BJ (cell line): ENCODE results near the gene SLC2A13. TPM values are rescaled to one million over a fixed set of nuclear protein-coding genes. Genes with fewer than 3 reads are reported as not detected.

Experiments used
- CTCF ChIA-PET: fragments of 350-600 bp; formaldehyde crosslinking; extraction: SDS; loops from one replicate; lab custom pipeline; 2021; ENCODE audit warnings: antibody characterized with exemption, inconsistent platforms; lab: Yijun Ruan, JAX
- POLR2A ChIA-PET: fragments of 300-600 bp; sonication (Branson Sonifier 250); formaldehyde crosslinking; extraction: SDS; loops from one replicate; lab custom pipeline; 2021; ENCODE audit warnings: antibody characterized with exemption; lab: Charles Lee
- DNase-seq: peaks from one replicate; pipeline ENCODE4 v3.0.0-alpha.2; 2011; ENCODE audit warnings: low read depth
- H3K27me3 ChIP-seq: 2 replicates; pipeline ENCODE4 v1.6.0; 2011; ENCODE audit warnings: low read length; ENCODE audit not compliant: control insufficient read depth, insufficient read depth
- H3K36me3 ChIP-seq: 2 replicates; pipeline ENCODE4 v1.5.1; 2011; ENCODE audit warnings: low read length; ENCODE audit not compliant: control insufficient read depth, insufficient read depth
- H3K4me3 ChIP-seq: 2 replicates; pipeline ENCODE4 v1.5.1; 2011; ENCODE audit warnings: low read depth, mild to moderate bottlenecking, control low read depth, low read length
- polyA plus RNA-seq: library from polyadenylated mRNA; depleted of rRNA; stranded (reverse); fragments of >200 nt; gene quantifications from 2 replicates; pipeline ENCODE4 v1.2.3, GENCODE V29; 2011
- TF ChIP-seq, protein P1 (sequence below): IDR thresholded peaks from 2 replicates; pipeline ENCODE4 v1.5.1; 2011; ENCODE audit warnings: low read depth, mild to moderate bottlenecking, control low read depth, inconsistent platforms, low read length, moderate library complexity; ENCODE audit not compliant: insufficient read depth

The SLC2A13 gene
- polyA plus RNA-seq, 1 experiment = 1.2 TPM

DNA sequence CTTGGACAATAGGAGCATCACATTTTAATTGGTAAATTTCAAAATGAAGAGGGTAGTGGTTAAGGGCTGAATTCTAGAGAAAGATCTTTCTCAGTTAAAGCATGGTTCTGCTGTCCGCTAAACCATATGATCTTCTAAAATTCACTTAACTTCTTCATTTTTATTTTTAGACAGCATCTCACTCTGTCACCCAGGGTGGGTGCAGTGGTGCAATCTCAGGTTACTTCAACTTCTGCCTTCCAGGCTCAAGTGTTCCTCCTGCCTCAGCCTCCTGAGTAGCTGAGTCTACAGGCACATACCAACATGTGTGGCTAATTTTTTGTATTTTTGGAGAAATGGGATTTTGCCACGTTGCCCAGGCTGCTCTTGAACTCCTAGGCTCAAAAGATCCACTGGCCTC, 259.6 kb downstream of the SLC2A13 start:
- H3K4me3 ChIP-seq = no peak overlapping the region
- TF ChIP-seq, protein P1, sequence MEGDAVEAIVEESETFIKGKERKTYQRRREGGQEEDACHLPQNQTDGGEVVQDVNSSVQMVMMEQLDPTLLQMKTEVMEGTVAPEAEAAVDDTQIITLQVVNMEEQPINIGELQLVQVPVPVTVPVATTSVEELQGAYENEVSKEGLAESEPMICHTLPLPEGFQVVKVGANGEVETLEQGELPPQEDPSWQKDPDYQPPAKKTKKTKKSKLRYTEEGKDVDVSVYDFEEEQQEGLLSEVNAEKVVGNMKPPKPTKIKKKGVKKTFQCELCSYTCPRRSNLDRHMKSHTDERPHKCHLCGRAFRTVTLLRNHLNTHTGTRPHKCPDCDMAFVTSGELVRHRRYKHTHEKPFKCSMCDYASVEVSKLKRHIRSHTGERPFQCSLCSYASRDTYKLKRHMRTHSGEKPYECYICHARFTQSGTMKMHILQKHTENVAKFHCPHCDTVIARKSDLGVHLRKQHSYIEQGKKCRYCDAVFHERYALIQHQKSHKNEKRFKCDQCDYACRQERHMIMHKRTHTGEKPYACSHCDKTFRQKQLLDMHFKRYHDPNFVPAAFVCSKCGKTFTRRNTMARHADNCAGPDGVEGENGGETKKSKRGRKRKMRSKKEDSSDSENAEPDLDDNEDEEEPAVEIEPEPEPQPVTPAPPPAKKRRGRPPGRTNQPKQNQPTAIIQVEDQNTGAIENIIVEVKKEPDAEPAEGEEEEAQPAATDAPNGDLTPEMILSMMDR = no peak
- H3K27me3 ChIP-seq = no peaks in the 10 kb centered on the region
- CTCF ChIA-PET = no interaction called here
- POLR2A ChIA-PET = no interaction called here
- DNase-seq = no peak
- H3K36me3 ChIP-seq = no peaks in the 10 kb centered on the region

DNA sequence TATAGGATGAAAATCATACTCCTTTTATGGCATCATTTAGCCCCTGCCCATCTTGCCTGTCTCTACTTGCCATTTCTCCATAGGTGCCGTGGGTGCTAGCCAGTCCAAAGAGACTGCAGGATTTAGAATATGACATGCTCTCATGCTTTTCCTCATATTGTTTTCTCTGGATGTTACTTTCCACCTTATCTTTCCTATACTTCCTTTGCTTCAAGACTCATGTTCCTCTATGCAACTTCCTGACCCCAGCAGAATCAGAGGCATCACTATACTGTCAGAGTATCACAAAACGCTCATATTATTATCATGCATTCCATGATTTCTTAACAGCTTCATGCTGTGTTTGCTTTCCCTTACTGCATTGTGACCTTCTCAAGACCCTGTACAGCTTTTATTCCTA, 265.5 kb downstream of the SLC2A13 start:
- no peak overlapping the region for H3K4me3 ChIP-seq
- DNase-seq = no peak
- POLR2A ChIA-PET = no interaction called here
- no peaks in the 10 kb centered on the region for H3K27me3 ChIP-seq
- TF ChIP-seq, protein P1 = no peak
- CTCF ChIA-PET = interaction anchor here (1.1 kb wide), 1 partner anchor 14 kb away, joined by 3 read pairs; no protein-coding TSS in a partner anchor
- H3K36me3 ChIP-seq = no peaks in the 10 kb centered on the region

DNA sequence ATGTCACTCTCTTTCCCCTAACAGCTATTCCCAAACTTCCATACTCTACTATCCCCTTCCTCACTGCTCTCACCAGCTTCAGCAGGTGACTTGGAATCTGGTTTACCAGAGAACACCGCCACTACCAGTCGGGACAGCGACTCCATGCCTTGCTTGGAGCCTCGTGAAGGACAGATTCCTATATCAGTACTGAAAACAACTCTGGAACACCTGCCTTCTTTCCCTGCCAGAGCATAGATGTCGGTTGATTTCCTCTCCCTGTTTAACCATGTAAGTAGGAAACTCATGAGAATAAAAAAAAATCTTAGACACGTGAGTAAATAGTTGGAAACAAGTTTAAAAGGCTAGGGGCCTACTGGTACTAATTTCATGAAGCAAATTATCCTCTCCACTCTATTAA, 266.8 kb downstream of the SLC2A13 start:
- DNase-seq = no peak
- ChIA-PET POLR2A (no interaction called here), CTCF (interaction anchor here (1.1 kb wide), 1 partner anchor 15 kb away, joined by 3 read pairs; no protein-coding TSS in a partner anchor)
- Histone ChIP-seq H3K36me3 (no peaks in the 10 kb centered on the region), H3K4me3 (no peak overlapping the region), H3K27me3 (no peaks in the 10 kb centered on the region)
- TF ChIP-seq, protein P1 = no peak

DNA sequence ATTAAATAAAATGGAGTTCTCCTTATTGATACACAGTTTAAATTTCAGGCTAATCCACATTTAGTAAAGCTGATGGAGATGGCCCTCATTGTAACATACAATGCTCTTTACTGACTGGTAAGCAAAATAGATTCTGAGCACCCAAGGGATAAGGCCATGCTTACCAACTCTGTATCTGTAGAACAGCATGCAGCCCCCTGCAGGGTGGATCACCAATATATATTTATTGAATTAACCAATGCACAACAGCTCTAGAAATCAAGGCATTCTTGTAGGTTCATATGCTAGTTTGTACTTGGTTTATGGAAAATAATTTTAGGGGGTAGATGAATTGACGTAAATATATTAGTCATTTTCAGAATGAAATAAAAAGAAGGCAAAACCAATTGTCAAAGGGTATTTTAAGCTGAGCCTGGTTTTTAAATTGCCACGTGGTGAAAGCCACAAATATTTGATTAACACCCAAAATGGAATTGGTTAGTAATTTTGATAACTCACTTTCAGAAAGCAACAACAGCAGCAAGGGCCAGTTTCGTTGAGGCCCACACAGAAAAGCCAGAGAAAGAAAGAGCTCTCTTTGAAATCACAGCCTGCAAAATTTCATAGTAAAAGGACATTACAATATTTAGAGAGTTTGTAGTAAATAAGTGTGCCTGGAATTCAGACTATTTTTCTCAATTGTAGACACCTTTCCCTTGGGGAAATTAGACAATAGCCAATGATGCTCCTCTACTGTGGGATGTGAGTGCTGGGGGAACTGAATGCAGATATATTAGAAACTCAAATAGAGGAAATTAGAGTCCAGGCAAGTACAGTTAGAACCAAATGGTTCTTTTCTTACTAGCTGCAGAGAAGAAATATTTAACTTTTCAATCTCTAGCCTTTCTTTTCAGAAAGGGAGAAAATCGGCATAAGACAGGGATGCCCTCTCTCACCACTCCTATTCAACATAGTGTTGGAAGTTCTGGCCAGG, 270.1 kb downstream of the SLC2A13 start:
- Histone ChIP-seq H3K27me3 (no peaks in the 10 kb centered on the region), H3K4me3 (no peak overlapping the region), H3K36me3 (no peaks in the 10 kb centered on the region)
- ChIA-PET POLR2A (no interaction called here), CTCF (no interaction called here)
- no peak for DNase-seq
- TF ChIP-seq, protein P1 = no peak

DNA sequence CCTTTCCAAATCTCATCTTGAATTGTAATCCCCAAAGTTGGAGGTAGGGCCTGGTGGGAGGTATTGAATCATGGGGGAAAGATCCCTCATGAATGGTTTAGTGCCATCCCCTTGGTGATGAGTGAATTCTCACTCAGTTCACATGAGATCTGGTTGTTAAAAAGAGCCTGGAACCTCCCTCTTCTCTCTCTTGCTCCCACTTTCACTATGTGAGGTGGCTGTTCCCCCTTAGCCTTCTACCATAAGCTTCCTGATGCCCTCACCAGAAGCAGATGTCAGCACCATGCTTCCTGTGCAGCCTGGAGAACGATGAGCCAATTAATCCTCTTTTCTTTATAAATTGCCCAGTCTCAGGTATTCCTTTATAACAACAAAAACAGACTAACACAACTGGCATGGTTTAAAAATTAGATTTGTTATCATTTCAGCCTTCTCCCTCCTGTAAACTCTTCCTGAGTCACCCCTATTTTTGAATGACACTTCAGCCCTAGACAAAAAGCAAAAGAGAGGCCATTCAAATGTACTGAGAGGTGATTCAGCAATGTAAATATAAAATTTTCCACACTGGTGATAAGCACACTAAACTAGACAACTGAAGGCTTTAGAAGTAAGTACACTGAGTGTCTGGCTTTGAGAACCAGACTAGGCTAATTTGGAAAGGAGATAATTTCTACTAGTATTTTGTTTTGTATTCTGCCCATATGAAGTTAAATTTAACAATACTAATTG, 274.1 kb downstream of the SLC2A13 start:
- TF ChIP-seq, protein P1 = no peak
- CTCF ChIA-PET = no interaction called here
- no peaks in the 10 kb centered on the region for H3K27me3 ChIP-seq
- H3K4me3 ChIP-seq = no peak overlapping the region
- POLR2A ChIA-PET = no interaction called here
- H3K36me3 ChIP-seq = no peaks in the 10 kb centered on the region
- DNase-seq = no peak
